ENCODE measurements around the gene NELL1. TPM values are rescaled to one million over a fixed set of nuclear protein-coding genes. Genes with fewer than 3 reads are reported as not detected.

NELL1 gene
- total and polyA plus RNA-seq, 2 donors (not counting 1 experiment from before 2014, with no cell fraction given): not detected

DNA sequence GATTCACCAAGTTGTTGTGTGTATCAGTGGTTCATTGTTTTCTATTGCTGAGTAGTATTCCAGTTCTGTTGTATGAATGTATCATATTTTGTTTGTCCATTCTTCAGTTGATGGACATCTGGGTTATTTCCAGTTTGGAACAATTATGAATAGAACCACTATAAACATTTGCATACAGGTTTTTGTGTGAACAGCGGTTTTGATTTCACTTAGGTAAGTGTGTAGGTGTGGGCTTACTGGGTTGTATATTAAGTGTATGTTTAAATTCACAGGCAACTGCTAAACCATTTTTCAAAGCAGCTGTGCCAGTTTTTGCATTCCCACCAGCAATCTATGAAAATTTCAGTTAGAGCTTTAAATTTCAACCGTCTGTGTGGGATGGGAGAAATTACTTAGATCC lies 217.8 kb downstream of the NELL1 start:
- no peak overlapping the region for H3K9ac ChIP-seq (ENCODE audit: insufficient read depth, low read length)

DNA sequence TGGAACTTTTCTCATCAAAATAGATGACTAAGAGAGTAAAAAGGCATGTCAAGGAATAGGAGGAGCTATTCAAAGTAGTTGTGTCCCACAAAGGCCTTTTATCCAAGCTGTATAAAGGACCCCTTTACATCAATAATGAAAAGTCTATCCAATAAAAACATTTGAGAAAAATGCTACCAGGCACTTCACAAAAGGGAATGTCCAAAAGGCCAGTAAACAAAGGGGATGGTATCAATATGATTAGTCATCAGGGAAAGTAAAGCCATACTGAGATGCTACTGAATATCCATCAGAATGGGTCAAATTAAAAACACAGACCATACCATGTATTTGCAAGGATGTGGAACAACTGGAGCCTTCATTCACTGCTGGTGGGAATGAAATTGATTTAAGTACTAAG lies 224.9 kb downstream of the NELL1 start:
- no peaks in the 10 kb centered on the region for H3K9me3 ChIP-seq (ENCODE audit: control insufficient read depth, insufficient read depth, low read depth, low read length)
- TF ChIP-seq EZH2 (IDR thresholded peaks at IDR 0.05; ENCODE audit: low read length, missing control alignments): no peak
- TF ChIP-seq, protein P1, sequence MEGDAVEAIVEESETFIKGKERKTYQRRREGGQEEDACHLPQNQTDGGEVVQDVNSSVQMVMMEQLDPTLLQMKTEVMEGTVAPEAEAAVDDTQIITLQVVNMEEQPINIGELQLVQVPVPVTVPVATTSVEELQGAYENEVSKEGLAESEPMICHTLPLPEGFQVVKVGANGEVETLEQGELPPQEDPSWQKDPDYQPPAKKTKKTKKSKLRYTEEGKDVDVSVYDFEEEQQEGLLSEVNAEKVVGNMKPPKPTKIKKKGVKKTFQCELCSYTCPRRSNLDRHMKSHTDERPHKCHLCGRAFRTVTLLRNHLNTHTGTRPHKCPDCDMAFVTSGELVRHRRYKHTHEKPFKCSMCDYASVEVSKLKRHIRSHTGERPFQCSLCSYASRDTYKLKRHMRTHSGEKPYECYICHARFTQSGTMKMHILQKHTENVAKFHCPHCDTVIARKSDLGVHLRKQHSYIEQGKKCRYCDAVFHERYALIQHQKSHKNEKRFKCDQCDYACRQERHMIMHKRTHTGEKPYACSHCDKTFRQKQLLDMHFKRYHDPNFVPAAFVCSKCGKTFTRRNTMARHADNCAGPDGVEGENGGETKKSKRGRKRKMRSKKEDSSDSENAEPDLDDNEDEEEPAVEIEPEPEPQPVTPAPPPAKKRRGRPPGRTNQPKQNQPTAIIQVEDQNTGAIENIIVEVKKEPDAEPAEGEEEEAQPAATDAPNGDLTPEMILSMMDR (conservative IDR thresholded peaks at IDR 0.05 in 1 of 2, IDR thresholded peaks at IDR 0.05 in 1 of 2; ENCODE audit: low read depth in 1 of 2, low read length in 2 of 2): no peak
- no peaks in the 10 kb centered on the region for H3K79me2 ChIP-seq (ENCODE audit: control insufficient read depth, insufficient read depth, low read length)
- H3K9ac ChIP-seq (ENCODE audit: insufficient read depth, low read length): no peak overlapping the region
- no peak overlapping the region for H3K4me3 ChIP-seq (replicated peaks in 1 of 4; ENCODE audit: control extremely low read depth in 1 of 4, insufficient read depth in 1 of 4, low read depth in 3 of 4, low read length in 4 of 4)
- no peaks in the 10 kb centered on the region for H3K27me3 ChIP-seq (ENCODE audit: control insufficient read depth, insufficient read depth, low read length)
- H3K4me2 ChIP-seq (ENCODE audit: extremely low read depth, insufficient read depth, low read length): no peak overlapping the region
- no peaks in the 10 kb centered on the region for H3K4me1 ChIP-seq (ENCODE audit: control insufficient read depth, extremely low read depth, insufficient read depth, low read length)
- DNase-seq (ENCODE audit: low read depth in 2 of 2): no peak
- H3K36me3 ChIP-seq (ENCODE audit: control insufficient read depth, insufficient read depth, low read length): no peaks in the 10 kb centered on the region
- no peak overlapping the region for H3K27ac ChIP-seq (ENCODE audit: insufficient read depth, low read length)
- no peaks in the 10 kb centered on the region for H4K20me1 ChIP-seq (ENCODE audit: control insufficient read depth, extremely low read depth, insufficient read depth, low read length)
- H2AFZ ChIP-seq (ENCODE audit: low read length): no peak overlapping the region

More for the DNA sequence above, 217.8 kb downstream of the NELL1 start:
- Histone ChIP-seq H3K79me2 (ENCODE audit: control insufficient read depth, insufficient read depth, low read length) (no peaks in the 10 kb centered on the region), H3K4me2 (ENCODE audit: extremely low read depth, insufficient read depth, low read length) (no peak overlapping the region), H3K4me1 (ENCODE audit: control insufficient read depth, extremely low read depth, insufficient read depth, low read length) (no peaks in the 10 kb centered on the region), H3K9me3 (ENCODE audit: control insufficient read depth, insufficient read depth, low read depth, low read length) (no peaks in the 10 kb centered on the region), H2AFZ (ENCODE audit: low read length) (no peak overlapping the region), H3K36me3 (ENCODE audit: control insufficient read depth, insufficient read depth, low read length) (no peaks in the 10 kb centered on the region), H4K20me1 (ENCODE audit: control insufficient read depth, extremely low read depth, insufficient read depth, low read length) (no peaks in the 10 kb centered on the region), H3K27ac (ENCODE audit: insufficient read depth, low read length) (no peak overlapping the region), H3K27me3 (ENCODE audit: control insufficient read depth, insufficient read depth, low read length) (no peaks in the 10 kb centered on the region), H3K4me3 (replicated peaks in 1 of 4; ENCODE audit: control extremely low read depth in 1 of 4, insufficient read depth in 1 of 4, low read depth in 3 of 4, low read length in 4 of 4) (no peak overlapping the region)
- no peak for DNase-seq (ENCODE audit: low read depth in 2 of 2)
- TF ChIP-seq EZH2 (IDR thresholded peaks at IDR 0.05; ENCODE audit: low read length, missing control alignments): no peak
- TF ChIP-seq, protein P1 (conservative IDR thresholded peaks at IDR 0.05 in 1 of 2, IDR thresholded peaks at IDR 0.05 in 1 of 2; ENCODE audit: low read depth in 1 of 2, low read length in 2 of 2): no peak

DNA sequence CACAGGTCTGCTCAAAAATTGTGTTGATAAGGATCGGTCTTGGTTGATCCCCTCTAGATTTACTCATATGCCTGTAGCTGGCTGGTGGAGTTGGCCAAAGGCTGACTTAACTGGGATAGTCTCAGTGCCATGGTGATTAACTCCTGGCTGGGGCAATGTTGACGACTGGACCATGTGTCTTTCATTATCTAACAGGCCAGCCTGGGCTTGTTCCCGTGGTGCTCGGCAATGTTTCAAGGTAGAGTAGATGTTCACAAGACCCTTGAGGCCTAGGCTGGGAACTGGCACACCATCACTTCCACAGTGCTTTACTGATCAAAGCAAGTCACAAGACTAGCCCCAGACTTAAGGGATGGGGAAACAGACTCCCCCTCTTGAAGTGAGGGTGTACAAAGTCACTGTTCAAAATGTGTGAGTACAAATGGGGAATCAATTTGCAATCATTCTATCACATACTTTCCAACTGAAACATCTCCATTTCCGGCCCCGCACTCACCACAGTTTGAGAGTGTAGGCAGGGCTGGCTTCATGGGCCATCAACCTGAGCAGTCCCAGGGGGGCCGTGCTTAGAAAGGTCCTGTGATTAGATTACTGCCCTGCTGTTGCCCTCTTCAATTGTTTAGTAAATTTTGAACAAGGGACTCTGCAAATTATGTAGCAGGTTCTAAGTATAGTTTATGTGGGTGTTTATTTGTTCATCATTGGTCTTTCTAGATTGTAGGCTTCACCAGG lies 240.8 kb downstream of the NELL1 start:
- Histone ChIP-seq H2AFZ (ENCODE audit: low read length) (no peak overlapping the region), H3K9me3 (ENCODE audit: control insufficient read depth, insufficient read depth, low read depth, low read length) (no peaks in the 10 kb centered on the region), H4K20me1 (ENCODE audit: control insufficient read depth, extremely low read depth, insufficient read depth, low read length) (no peaks in the 10 kb centered on the region), H3K4me1 (ENCODE audit: control insufficient read depth, extremely low read depth, insufficient read depth, low read length) (no peaks in the 10 kb centered on the region), H3K79me2 (ENCODE audit: control insufficient read depth, insufficient read depth, low read length) (no peaks in the 10 kb centered on the region), H3K27me3 (ENCODE audit: control insufficient read depth, insufficient read depth, low read length) (no peaks in the 10 kb centered on the region), H3K27ac (ENCODE audit: insufficient read depth, low read length) (no peak overlapping the region), H3K9ac (ENCODE audit: insufficient read depth, low read length) (no peak overlapping the region), H3K36me3 (ENCODE audit: control insufficient read depth, insufficient read depth, low read length) (no peaks in the 10 kb centered on the region), H3K4me3 (replicated peaks in 1 of 4; ENCODE audit: control extremely low read depth in 1 of 4, insufficient read depth in 1 of 4, low read depth in 3 of 4, low read length in 4 of 4) (no peak overlapping the region), H3K4me2 (ENCODE audit: extremely low read depth, insufficient read depth, low read length) (no peak overlapping the region)
- DNase-seq (ENCODE audit: low read depth in 2 of 2): no peak
- TF ChIP-seq, protein P1 (conservative IDR thresholded peaks at IDR 0.05 in 1 of 2, IDR thresholded peaks at IDR 0.05 in 1 of 2; ENCODE audit: low read depth in 1 of 2, low read length in 2 of 2): no peak
- no peak for TF ChIP-seq EZH2 (IDR thresholded peaks at IDR 0.05; ENCODE audit: low read length, missing control alignments)
